GM12865 (cell line): ENCODE data around the gene HACD3.
"Not testable (repeated sequence)": the region's sequence is repeated elsewhere in the genome, so short reads cannot be mapped to it uniquely, and the experiment has no call there.

Experiments
- DNase-seq: peaks from one replicate; pipeline ENCODE4 v3.0.0; 2010; ENCODE audit warnings: low read depth
- H3K4me3 ChIP-seq: 2 replicates; pipeline ENCODE4 v1.5.1; 2011; ENCODE audit warnings: mild to moderate bottlenecking, low read depth, low read length, control low read depth
- TF ChIP-seq, protein P1 (sequence below): IDR thresholded peaks from 2 replicates; pipeline ENCODE4 v1.5.1; 2011; ENCODE audit warnings: low read length, control low read depth, low read depth, inconsistent platforms; ENCODE audit not compliant: insufficient read depth; ENCODE audit errors: missing control alignments

The HACD3 gene

DNA sequence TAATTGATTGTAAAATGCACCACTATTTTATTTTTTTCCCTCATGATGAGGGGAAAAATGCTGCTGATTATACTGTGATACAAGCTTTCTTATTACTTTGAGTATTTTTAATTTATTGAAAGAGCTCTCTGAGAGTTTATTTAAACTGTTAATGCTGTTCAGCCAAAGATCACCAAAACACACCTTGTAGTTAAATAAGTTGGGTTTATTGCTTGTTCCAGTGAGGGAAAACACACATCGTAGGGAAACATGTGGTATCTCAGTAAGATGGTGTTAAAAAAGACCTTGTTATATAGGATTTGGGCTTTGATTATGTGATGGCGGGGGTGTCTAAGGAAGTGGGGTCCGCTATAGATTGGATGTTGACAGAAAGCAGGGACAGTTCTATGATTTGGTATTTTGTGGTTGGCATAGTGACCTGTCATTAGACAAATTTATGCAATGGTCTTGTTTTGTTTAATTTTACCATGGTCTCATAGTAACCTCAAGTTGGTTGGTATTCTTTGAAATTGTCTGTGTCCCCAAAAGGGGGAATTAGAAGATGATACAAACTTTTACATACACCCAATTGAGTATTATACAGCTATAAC is 11.1 kb downstream of the HACD3 start:
- TF ChIP-seq, protein P1, sequence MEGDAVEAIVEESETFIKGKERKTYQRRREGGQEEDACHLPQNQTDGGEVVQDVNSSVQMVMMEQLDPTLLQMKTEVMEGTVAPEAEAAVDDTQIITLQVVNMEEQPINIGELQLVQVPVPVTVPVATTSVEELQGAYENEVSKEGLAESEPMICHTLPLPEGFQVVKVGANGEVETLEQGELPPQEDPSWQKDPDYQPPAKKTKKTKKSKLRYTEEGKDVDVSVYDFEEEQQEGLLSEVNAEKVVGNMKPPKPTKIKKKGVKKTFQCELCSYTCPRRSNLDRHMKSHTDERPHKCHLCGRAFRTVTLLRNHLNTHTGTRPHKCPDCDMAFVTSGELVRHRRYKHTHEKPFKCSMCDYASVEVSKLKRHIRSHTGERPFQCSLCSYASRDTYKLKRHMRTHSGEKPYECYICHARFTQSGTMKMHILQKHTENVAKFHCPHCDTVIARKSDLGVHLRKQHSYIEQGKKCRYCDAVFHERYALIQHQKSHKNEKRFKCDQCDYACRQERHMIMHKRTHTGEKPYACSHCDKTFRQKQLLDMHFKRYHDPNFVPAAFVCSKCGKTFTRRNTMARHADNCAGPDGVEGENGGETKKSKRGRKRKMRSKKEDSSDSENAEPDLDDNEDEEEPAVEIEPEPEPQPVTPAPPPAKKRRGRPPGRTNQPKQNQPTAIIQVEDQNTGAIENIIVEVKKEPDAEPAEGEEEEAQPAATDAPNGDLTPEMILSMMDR: no peak

DNA sequence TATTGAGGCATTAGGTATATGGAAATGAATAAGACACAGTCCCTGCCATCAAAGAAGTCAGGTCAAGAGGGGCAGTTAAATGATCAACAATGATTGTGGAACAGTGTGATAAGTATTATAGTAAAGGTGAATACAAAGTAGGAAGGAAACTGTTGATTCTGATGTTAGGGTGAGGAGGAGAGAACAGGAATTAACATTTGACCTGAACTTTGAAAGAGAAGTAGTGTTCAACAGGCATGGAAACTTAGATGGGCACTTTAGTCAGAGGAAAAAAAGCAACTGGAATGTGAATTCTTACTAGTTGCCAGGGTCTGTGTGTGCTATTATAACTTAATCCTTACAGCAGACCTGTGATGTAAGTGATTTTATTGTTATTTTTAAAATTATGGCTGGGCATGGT is 17.6 kb downstream of the HACD3 start:
- DNase-seq: no peak
- H3K4me3 ChIP-seq: no peak overlapping the region
- TF ChIP-seq, protein P1: no peak

More for the DNA sequence above, 11.1 kb downstream of the HACD3 start:
- DNase-seq: no peak
- H3K4me3 ChIP-seq: no peak overlapping the region

DNA sequence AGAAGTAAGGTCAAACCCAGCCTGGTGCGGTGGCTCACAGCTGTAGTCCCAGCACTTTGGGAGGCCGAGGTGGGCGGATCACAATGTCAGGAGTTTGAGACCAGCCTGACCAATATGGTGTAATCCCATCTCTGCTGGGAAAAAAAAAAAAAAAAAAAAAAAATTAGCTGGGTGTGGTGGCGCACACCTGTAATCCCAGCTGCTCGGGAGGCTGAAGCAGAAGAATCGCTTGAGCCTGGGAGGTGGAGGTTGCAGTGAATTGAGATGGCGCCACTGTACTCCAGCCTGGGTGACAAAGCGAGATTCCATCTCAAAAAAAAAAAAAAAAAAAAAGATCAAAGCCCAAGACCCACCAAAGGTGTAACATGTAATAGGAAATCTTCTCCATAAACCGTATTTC is 19.0 kb downstream of the HACD3 start:
- not testable (repeated sequence) for DNase-seq

DNA sequence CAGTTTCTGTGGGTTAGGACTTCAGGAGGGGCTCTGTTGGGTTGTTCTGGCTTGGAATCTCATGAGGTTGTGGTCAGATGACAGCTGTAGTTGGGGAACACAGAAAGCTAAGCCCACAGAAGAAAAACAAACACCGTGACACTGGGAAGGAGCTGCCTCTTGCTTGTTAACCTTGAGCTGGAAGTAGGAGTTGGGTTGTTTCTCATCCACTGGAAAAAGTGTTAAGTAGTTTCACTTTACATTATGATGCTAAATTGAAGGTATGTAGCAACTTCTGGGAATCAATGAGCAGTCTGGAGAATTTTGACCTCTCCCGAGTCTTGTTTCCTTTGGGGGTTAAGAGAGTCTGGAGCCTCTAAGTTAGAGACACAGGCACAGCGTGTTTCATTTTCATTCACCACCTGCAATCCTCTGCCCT is 20.4 kb downstream of the HACD3 start:
- TF ChIP-seq, protein P1: no peak
- no peak overlapping the region for H3K4me3 ChIP-seq
- no peak for DNase-seq

More for the DNA sequence above, 19.0 kb downstream of the HACD3 start:
- H3K4me3 ChIP-seq: not testable (repeated sequence)

DNA sequence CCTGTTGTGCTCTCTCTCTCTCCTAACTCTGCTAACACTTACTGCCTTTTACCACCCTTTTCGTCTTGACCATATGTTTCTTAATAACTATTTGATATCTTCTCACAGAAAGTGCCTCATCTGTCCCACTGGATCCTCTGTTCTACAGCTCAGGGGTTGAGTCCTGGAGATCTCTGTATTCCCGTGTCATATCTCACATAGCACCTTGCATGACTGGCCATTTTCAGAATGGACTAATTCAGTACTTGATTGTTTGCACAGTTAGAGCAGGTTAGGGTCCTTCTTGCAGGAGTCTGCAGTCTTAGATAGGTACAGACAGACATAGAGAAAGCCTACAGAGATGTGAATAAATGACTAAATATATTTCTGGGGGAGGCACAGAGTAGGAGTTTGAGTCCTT is 20.9 kb downstream of the HACD3 start:
- no peak for DNase-seq
- TF ChIP-seq, protein P1: no peak
- H3K4me3 ChIP-seq: no peak overlapping the region

DNA sequence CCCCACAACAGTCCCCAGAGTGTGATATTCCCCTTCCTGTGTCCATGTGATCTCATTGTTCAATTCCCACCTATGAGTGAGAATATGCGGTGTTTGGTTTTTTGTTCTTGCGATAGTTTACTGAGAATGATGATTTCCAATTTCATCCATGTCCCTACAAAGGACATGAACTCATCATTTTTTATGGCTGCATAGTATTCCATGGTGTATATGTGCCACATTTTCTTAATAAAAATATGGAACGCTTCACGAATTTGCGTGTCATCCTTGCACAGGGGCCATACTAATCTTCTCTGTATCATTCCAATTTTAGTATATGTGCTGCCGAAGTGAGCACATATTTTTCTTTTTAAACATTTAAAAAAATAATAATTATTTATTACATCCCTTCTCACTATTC is 22.6 kb downstream of the HACD3 start:
- H3K4me3 ChIP-seq, DNase-seq: not testable (repeated sequence)

DNA sequence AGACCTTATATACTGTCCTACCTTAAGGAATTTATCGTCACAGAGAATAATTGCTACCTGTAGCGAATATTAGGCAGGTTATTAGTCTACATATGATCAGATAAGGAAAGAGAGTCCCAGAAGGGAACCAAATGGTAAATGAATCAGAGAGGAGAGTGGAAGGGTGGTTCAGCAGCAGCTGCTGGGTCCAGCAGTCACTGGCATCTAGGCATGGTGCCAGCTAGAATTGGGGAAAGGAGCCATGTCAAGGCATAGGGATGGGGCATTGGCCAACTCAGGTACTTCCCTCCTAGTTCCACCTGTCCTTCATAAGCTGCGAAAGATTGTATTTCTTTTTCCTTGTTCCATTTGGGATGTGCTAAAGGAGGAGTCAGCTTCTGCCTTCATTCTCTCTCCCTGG is 23.4 kb downstream of the HACD3 start:
- DNase-seq: no peak
- TF ChIP-seq, protein P1: no peak
- H3K4me3 ChIP-seq: no peak overlapping the region

DNA sequence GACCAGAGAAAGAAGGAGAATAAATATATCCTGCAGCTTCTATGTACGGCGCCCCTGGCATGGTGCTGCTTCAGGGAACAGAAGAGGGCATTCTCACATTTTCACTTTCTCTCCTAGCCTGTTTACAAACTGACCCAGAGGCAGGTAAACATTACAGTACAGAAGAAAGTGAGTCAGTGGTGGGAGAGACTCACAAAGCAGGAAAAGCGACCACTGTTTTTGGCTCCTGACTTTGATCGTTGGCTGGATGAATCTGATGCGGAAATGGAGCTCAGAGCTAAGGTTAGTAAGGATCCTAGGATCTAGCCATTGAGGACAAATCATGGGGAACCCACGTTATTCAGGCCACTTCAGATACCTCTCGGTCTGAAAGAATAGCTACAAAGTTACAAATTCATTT is 26.4 kb downstream of the HACD3 start:
- TF ChIP-seq, protein P1: no peak
- no peak overlapping the region for H3K4me3 ChIP-seq
- no peak for DNase-seq
